Prostate gland (tissue), 2 donors: ENCODE measurements around the gene CD200.

Source experiments
- POLR2A ChIP-seq: fragments of 450-650 bp; IDR thresholded peaks from one replicate; pipeline ENCODE4 v1.6.1; 2016; ENCODE audit warnings: antibody characterized with exemption, mild to moderate bottlenecking
- TF ChIP-seq, protein P1 (sequence below), 4 experiments: fragments of 200-600 bp in 2 of 4; fragments of 450-650 bp in 2 of 4; sonication (generic) in 2 of 4; IDR thresholded peaks; 1 replicate in 3 of 4; 2 replicates in 1 of 4; pipeline ENCODE4 v1.5.1; 2016 to 2019; ENCODE audit warnings: antibody characterized with exemption in 4 of 4, mild to moderate bottlenecking in 2 of 4, moderate library complexity in 2 of 4

DNA sequence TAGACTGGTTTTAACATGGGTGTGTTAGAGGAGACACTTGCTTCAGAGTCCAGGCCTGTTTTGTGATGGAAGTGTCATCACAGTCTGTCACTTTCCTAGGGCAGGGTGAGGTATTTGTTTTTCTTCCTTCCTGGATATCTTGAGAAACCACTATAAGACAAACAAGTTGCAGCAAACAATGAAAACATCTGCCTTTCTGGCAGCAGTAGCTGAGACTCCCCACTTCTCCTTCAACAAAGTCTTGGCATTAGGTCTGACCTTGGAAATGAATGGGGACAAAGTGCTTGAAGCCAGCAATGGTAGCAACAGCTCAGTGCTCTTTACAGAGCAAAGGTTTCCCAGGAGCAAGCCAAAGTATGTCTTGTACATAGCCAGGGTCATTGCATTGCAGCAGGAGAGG is 64.6 kb downstream of the CD200 start:
- no peak for TF ChIP-seq POLR2A
- TF ChIP-seq, protein P1, sequence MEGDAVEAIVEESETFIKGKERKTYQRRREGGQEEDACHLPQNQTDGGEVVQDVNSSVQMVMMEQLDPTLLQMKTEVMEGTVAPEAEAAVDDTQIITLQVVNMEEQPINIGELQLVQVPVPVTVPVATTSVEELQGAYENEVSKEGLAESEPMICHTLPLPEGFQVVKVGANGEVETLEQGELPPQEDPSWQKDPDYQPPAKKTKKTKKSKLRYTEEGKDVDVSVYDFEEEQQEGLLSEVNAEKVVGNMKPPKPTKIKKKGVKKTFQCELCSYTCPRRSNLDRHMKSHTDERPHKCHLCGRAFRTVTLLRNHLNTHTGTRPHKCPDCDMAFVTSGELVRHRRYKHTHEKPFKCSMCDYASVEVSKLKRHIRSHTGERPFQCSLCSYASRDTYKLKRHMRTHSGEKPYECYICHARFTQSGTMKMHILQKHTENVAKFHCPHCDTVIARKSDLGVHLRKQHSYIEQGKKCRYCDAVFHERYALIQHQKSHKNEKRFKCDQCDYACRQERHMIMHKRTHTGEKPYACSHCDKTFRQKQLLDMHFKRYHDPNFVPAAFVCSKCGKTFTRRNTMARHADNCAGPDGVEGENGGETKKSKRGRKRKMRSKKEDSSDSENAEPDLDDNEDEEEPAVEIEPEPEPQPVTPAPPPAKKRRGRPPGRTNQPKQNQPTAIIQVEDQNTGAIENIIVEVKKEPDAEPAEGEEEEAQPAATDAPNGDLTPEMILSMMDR (IDR thresholded peaks at IDR 0.05), result no peak
